GM13977 (cell line): ENCODE results near the gene LRRC10.

Experiments used
- DNase-seq: peaks from one replicate; pipeline ENCODE4 v3.0.0; 2012; ENCODE audit warnings: low spot score
- in situ Hi-C: fragments of 300-500 bp; cut with MboI; formaldehyde crosslinking; loops from one replicate; pipeline ENCODE4 v1.12.0; 2022; ENCODE audit warnings: low sequenced_read_pairs, low pct_unique_long_range_greater_than_20kb, mixed read lengths, inconsistent platforms; ENCODE audit not compliant: unreplicated experiment
- TF ChIP-seq, protein P1 (sequence below): IDR thresholded peaks from 2 replicates; pipeline ENCODE4 v1.5.1; 2012; ENCODE audit warnings: mild to moderate bottlenecking, control low read depth; ENCODE audit not compliant: insufficient read depth; ENCODE audit errors: extremely low read depth, missing control alignments

Gene LRRC10

GRCh38 chr12:69621551-69621950 lies 10.8 kb upstream of the LRRC10 start:
- in situ Hi-C loops, result no loop called here
- no peak for DNase-seq
- TF ChIP-seq, protein P1, sequence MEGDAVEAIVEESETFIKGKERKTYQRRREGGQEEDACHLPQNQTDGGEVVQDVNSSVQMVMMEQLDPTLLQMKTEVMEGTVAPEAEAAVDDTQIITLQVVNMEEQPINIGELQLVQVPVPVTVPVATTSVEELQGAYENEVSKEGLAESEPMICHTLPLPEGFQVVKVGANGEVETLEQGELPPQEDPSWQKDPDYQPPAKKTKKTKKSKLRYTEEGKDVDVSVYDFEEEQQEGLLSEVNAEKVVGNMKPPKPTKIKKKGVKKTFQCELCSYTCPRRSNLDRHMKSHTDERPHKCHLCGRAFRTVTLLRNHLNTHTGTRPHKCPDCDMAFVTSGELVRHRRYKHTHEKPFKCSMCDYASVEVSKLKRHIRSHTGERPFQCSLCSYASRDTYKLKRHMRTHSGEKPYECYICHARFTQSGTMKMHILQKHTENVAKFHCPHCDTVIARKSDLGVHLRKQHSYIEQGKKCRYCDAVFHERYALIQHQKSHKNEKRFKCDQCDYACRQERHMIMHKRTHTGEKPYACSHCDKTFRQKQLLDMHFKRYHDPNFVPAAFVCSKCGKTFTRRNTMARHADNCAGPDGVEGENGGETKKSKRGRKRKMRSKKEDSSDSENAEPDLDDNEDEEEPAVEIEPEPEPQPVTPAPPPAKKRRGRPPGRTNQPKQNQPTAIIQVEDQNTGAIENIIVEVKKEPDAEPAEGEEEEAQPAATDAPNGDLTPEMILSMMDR, result no peak

- in situ Hi-C loops, result no loop called here
- DNase-seq, result no peak
- TF ChIP-seq, protein P1, result no peak
These were observed 10.2 kb upstream of the LRRC10 start for GRCh38 chr12:69620921-69621320.

- TF ChIP-seq, protein P1, result no peak
- DNase-seq, result no peak
- in situ Hi-C loops, result no loop called here
These were observed 9.4 kb upstream of the LRRC10 start for GRCh38 chr12:69620077-69620476.

- DNase-seq, result no peak
- in situ Hi-C loops, result no loop called here
- TF ChIP-seq, protein P1, result no peak
These were observed 8.3 kb upstream of the LRRC10 start for GRCh38 chr12:69619050-69619449.

- in situ Hi-C loops, result no loop called here
These were observed 5.3 kb upstream of the LRRC10 start for GRCh38 chr12:69616025-69616424.

DNA sequence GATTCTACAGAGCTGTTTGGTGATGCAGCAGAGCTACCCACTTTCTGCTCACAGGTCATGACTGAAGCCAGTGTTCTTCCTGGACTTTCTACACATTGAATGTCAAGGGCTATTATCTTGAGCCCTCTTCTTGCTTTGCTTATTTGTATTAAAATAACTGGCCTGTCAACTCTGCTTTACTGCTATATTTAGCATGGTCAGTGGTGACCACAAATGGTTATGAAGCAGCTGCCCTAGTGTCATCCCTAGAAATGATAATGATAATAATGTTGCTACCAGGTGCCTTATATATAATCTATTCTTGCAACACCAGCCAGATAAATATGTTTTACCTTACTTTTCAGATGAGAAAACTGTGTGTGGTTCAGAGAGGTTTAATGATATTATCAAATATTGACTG lies 2.6 kb upstream of the LRRC10 start:
- TF ChIP-seq, protein P1, result no peak
- in situ Hi-C loops, result no loop called here

More at GRCh38 chr12:69616025-69616424, 5.3 kb upstream of the LRRC10 start:
- DNase-seq, result no peak
- TF ChIP-seq, protein P1, result no peak

DNA sequence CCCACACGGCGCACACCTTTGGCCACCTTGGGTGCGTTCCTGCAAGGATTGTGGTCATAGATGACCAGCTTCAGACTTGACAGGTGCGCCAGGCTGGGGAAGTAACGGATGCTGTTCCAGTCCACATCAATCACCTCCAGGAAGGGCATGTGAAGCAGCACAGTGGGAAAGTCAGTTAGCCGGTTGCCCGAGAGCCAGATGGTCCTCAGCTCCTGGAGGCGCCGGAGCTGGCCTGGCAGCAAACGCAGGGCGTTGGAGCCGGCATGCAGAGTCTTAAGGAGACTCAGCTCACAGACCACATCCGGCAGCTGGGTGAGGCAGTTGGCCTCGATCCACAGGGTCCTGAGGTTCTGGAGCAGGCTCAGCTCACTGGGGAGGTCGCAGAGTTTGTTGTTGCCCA lies 581 bp downstream of the LRRC10 start:
- TF ChIP-seq, protein P1, result no peak
- no peak for DNase-seq
- in situ Hi-C loops, result no loop called here

More for the DNA sequence above, 2.6 kb upstream of the LRRC10 start:
- DNase-seq, result no peak
